SW480 (cell line): ENCODE measurements around the gene OPHN1.
A peak's percentile ranks its signal among the peaks of the same experiment; 100 is the strongest.
"Not testable (repeated sequence)": the region's sequence is repeated elsewhere in the genome, so short reads cannot be mapped to it uniquely, and the experiment has no call there.

Experiments
- DNase-seq: peaks from one replicate; pipeline ENCODE4 v3.0.0-alpha.2; 2016; ENCODE audit warnings: low spot score

OPHN1 gene

GRCh38 chrX:68421636-68422035 is 11.7 kb downstream of the OPHN1 start:
- DNase-seq = no peak

GRCh38 chrX:68420559-68420958 is 12.7 kb downstream of the OPHN1 start:
- no peak for DNase-seq

GRCh38 chrX:68419975-68420374 is 13.3 kb downstream of the OPHN1 start:
- no peak for DNase-seq

- DNase-seq = no peak
These were observed 15.6 kb downstream of the OPHN1 start for GRCh38 chrX:68417651-68418050.

- DNase-seq = peak; percentile 7
These were observed 16.7 kb downstream of the OPHN1 start for GRCh38 chrX:68416592-68416991.

GRCh38 chrX:68415316-68415715 is 18.0 kb downstream of the OPHN1 start:
- DNase-seq = peak; percentile 3

GRCh38 chrX:68413254-68413653 is 20.0 kb downstream of the OPHN1 start:
- no peak for DNase-seq

GRCh38 chrX:68411729-68412128 is 21.6 kb downstream of the OPHN1 start:
- DNase-seq = no peak

GRCh38 chrX:68409194-68409593 is 24.1 kb downstream of the OPHN1 start:
- DNase-seq = no peak

GRCh38 chrX:68403522-68403921 is 29.8 kb downstream of the OPHN1 start:
- DNase-seq = no peak

GRCh38 chrX:68403038-68403437 is 30.3 kb downstream of the OPHN1 start:
- DNase-seq = no peak

GRCh38 chrX:68402094-68402493 is 31.2 kb downstream of the OPHN1 start:
- no peak for DNase-seq

GRCh38 chrX:68398291-68398690 is 35.0 kb downstream of the OPHN1 start:
- DNase-seq = no peak

- DNase-seq = no peak
These were observed 36.3 kb downstream of the OPHN1 start for GRCh38 chrX:68396953-68397352.

GRCh38 chrX:68389419-68389960 is 43.8 kb downstream of the OPHN1 start:
- DNase-seq = not testable (repeated sequence)

- no peak for DNase-seq
These were observed 45.5 kb downstream of the OPHN1 start for GRCh38 chrX:68387776-68388175.

GRCh38 chrX:68383540-68383939 is 49.8 kb downstream of the OPHN1 start:
- no peak for DNase-seq

GRCh38 chrX:68377579-68377978 is 55.7 kb downstream of the OPHN1 start:
- DNase-seq = not testable (repeated sequence)

GRCh38 chrX:68376373-68376772 is 56.9 kb downstream of the OPHN1 start:
- no peak for DNase-seq

- DNase-seq = no peak
These were observed 57.5 kb downstream of the OPHN1 start for GRCh38 chrX:68375803-68376202.

GRCh38 chrX:68372665-68373064 is 60.6 kb downstream of the OPHN1 start:
- no peak for DNase-seq

- no peak for DNase-seq
These were observed 63.7 kb downstream of the OPHN1 start for GRCh38 chrX:68369559-68369958.

- DNase-seq = no peak
These were observed 68.0 kb downstream of the OPHN1 start for GRCh38 chrX:68365341-68365740.

- DNase-seq = no peak
These were observed 69.3 kb downstream of the OPHN1 start for GRCh38 chrX:68363984-68364383.

GRCh38 chrX:68358679-68359078 is 74.6 kb downstream of the OPHN1 start:
- DNase-seq = no peak
